Measurements from ENCODE around the gene FOXD2.

Gene FOXD2

GRCh38 chr1:47443530-47444296 lies 5.9 kb downstream of the FOXD2 start:
- Histone ChIP-seq H3K27me3 (ENCODE audit: insufficient read depth, low read length, poor library complexity, severe bottlenecking) (no peaks in the 10 kb centered on the region), H3K4me2 (ENCODE audit: low read depth, low read length, poor library complexity, severe bottlenecking) (no peak overlapping the region), H3K4me3 (ENCODE audit: low read length, poor library complexity, severe bottlenecking) (no peak overlapping the region)

GRCh38 chr1:47444297-47444561 lies 6.4 kb downstream of the FOXD2 start:
- Histone ChIP-seq H3K4me3 (ENCODE audit: low read length, poor library complexity, severe bottlenecking) (no peak overlapping the region), H2AFZ (ENCODE audit: low read length) (no peak overlapping the region), H4K20me1 (ENCODE audit: insufficient read depth, low read length, poor library complexity, severe bottlenecking) (no peaks in the 10 kb centered on the region), H3K36me3 (ENCODE audit: insufficient read depth, low read length) (no peaks in the 10 kb centered on the region), H3K9ac (ENCODE audit: low read depth, low read length, poor library complexity, severe bottlenecking) (no peak overlapping the region), H3K4me2 (ENCODE audit: low read depth, low read length, poor library complexity, severe bottlenecking) (no peak overlapping the region), H3K9me3 (ENCODE audit: insufficient read depth, low read depth, low read length) (no peaks in the 10 kb centered on the region), H3K4me1 (ENCODE audit: insufficient read depth, low read length, poor library complexity, severe bottlenecking) (no peaks in the 10 kb centered on the region), H3K9me2 (replicated peaks; ENCODE audit: low read depth, low read length) (no peaks in the 10 kb centered on the region), H3K27me3 (ENCODE audit: insufficient read depth, low read length, poor library complexity, severe bottlenecking) (no peaks in the 10 kb centered on the region), H3F3A (ENCODE audit: low read depth) (no peaks in the 10 kb centered on the region), H3K79me2 (ENCODE audit: insufficient read depth, low read length) (no peaks in the 10 kb centered on the region)
- TF ChIP-seq CTCF (conservative IDR thresholded peaks at IDR 0.05; ENCODE audit: low read length) (no peak), EZH2phosphoT487 (IDR thresholded peaks at IDR 0.05; ENCODE audit: borderline replicate concordance) (no peak)

More at GRCh38 chr1:47443530-47444296, 5.9 kb downstream of the FOXD2 start:
- Histone ChIP-seq H2AFZ (ENCODE audit: low read length) (no peak overlapping the region), H3F3A (ENCODE audit: low read depth) (no peaks in the 10 kb centered on the region), H4K20me1 (ENCODE audit: insufficient read depth, low read length, poor library complexity, severe bottlenecking) (no peaks in the 10 kb centered on the region), H3K9me3 (ENCODE audit: insufficient read depth, low read depth, low read length) (no peaks in the 10 kb centered on the region), H3K79me2 (ENCODE audit: insufficient read depth, low read length) (no peaks in the 10 kb centered on the region), H3K9me2 (replicated peaks; ENCODE audit: low read depth, low read length) (no peaks in the 10 kb centered on the region), H3K36me3 (ENCODE audit: insufficient read depth, low read length) (no peaks in the 10 kb centered on the region), H3K9ac (ENCODE audit: low read depth, low read length, poor library complexity, severe bottlenecking) (no peak overlapping the region), H3K4me1 (ENCODE audit: insufficient read depth, low read length, poor library complexity, severe bottlenecking) (no peaks in the 10 kb centered on the region)
- TF ChIP-seq EZH2phosphoT487 (IDR thresholded peaks at IDR 0.05; ENCODE audit: borderline replicate concordance) (no peak), CTCF (conservative IDR thresholded peaks at IDR 0.05; ENCODE audit: low read length) (no peak)

- no peaks in the 10 kb centered on the region for H3K27me3 ChIP-seq (ENCODE audit: insufficient read depth, low read length, poor library complexity, severe bottlenecking)
- no peaks in the 10 kb centered on the region for H3K9me2 ChIP-seq (replicated peaks; ENCODE audit: low read depth, low read length)
- no peak overlapping the region for H3K4me3 ChIP-seq (ENCODE audit: low read length, poor library complexity, severe bottlenecking)
- no peaks in the 10 kb centered on the region for H3F3A ChIP-seq (ENCODE audit: low read depth)
- H3K9me3 ChIP-seq (ENCODE audit: insufficient read depth, low read depth, low read length): no peaks in the 10 kb centered on the region
- no peaks in the 10 kb centered on the region for H3K4me1 ChIP-seq (ENCODE audit: insufficient read depth, low read length, poor library complexity, severe bottlenecking)
- H3K4me2 ChIP-seq (ENCODE audit: low read depth, low read length, poor library complexity, severe bottlenecking): no peak overlapping the region
- TF ChIP-seq EZH2phosphoT487 (IDR thresholded peaks at IDR 0.05; ENCODE audit: borderline replicate concordance): no peak
- TF ChIP-seq CTCF (conservative IDR thresholded peaks at IDR 0.05; ENCODE audit: low read length): no peak
- no peak overlapping the region for H3K9ac ChIP-seq (ENCODE audit: low read depth, low read length, poor library complexity, severe bottlenecking)
- no peaks in the 10 kb centered on the region for H3K36me3 ChIP-seq (ENCODE audit: insufficient read depth, low read length)
- no peaks in the 10 kb centered on the region for H3K79me2 ChIP-seq (ENCODE audit: insufficient read depth, low read length)
- H4K20me1 ChIP-seq (ENCODE audit: insufficient read depth, low read length, poor library complexity, severe bottlenecking): no peaks in the 10 kb centered on the region
- no peak overlapping the region for H2AFZ ChIP-seq (ENCODE audit: low read length)
Observed at GRCh38 chr1:47444562-47445465, 7.0 kb downstream of the FOXD2 start.
